Activated CD8-positive, alpha-beta T cell treated with anti-CD3 and anti-CD28 coated beads, Interleukin-2, amount 10 ng/mL, durations not matched to agents 7 days and 5 days (primary cell): ENCODE data around the gene MLNR. TPM values are rescaled to one million over a fixed set of nuclear protein-coding genes. Genes with fewer than 3 reads are reported as not detected.

Experiments
- ATAC-seq: fragments of 150-1000 bp; cut with Tn5 transposase; one replicate; pipeline ENCODE4 v1.10.0; 2021; ENCODE audit warnings: moderate library complexity
- CTCF ChIA-PET: fragments of 350-600 bp; sonication (Branson Sonifier 250); formaldehyde crosslinking; loops from one replicate; lab custom pipeline; 2021; ENCODE audit warnings: antibody characterized with exemption; lab: Charles Lee
- POLR2A ChIA-PET: fragments of 350-600 bp; sonication (Branson Sonifier 250); formaldehyde crosslinking; loops from one replicate; lab custom pipeline; 2021; ENCODE audit warnings: antibody characterized with exemption; lab: Charles Lee
- DNase-seq: peaks from one replicate; pipeline ENCODE4 v3.0.0-alpha.2; 2020
- H3K27ac Mint-ChIP-seq: one replicate; pipeline ENCODE4 v1.8.0; 2021; ENCODE audit warnings: mild to moderate bottlenecking, mixed read lengths
- H3K27me3 Mint-ChIP-seq: one replicate; pipeline ENCODE4 v1.8.0; 2021; ENCODE audit warnings: low read depth, mixed read lengths
- H3K36me3 Mint-ChIP-seq: one replicate; pipeline ENCODE4 v1.8.0; 2021; ENCODE audit warnings: low read depth, mixed read lengths
- H3K4me1 Mint-ChIP-seq: one replicate; pipeline ENCODE4 v1.8.0; 2021; ENCODE audit warnings: low read depth, mixed read lengths
- H3K4me3 Mint-ChIP-seq: one replicate; pipeline ENCODE4 v1.8.0; 2021; ENCODE audit warnings: mild to moderate bottlenecking, mixed read lengths
- H3K9me3 Mint-ChIP-seq: one replicate; pipeline ENCODE4 v1.8.0; 2022; ENCODE audit warnings: mixed read lengths; ENCODE audit not compliant: insufficient read depth
- total RNA-seq, 2 experiments: library from RNA; stranded (reverse); gene quantifications; one replicate each; pipeline ENCODE4 v1.2.3, GENCODE V29; 2021

Gene MLNR
- total RNA-seq, 2 experiments from 2014 or later, result not detected

- H3K4me1 Mint-ChIP-seq, result peaks cover 61% of the 10 kb centered on the region
- no peaks in the 10 kb centered on the region for H3K9me3 Mint-ChIP-seq
- DNase-seq (no peak), ATAC-seq (peak; percentile 40)
- CTCF ChIA-PET, result interaction anchor here (1.0 kb wide), 1 partner anchor 27 kb away, joined by 4 read pairs; no protein-coding TSS in a partner anchor
- H3K27ac Mint-ChIP-seq, result no peak overlapping the region
- peaks cover 57% of the 10 kb centered on the region for H3K36me3 Mint-ChIP-seq
- POLR2A ChIA-PET, result no interaction called here
- H3K27me3 Mint-ChIP-seq, result no peaks in the 10 kb centered on the region
- no peak overlapping the region for H3K4me3 Mint-ChIP-seq
Measured at GRCh38 chr13:49253310-49253709, 33.2 kb downstream of the MLNR start.

- Mint-ChIP-seq H3K36me3 (peaks cover 55% of the 10 kb centered on the region), H3K27me3 (no peaks in the 10 kb centered on the region), H3K27ac (peak overlapping the region; percentile 60), H3K4me1 (peaks cover 59% of the 10 kb centered on the region), H3K9me3 (no peaks in the 10 kb centered on the region), H3K4me3 (no peak overlapping the region)
- DNase-seq (no peak), ATAC-seq (peak; percentile 21)
- ChIA-PET POLR2A (no interaction called here), CTCF (interaction anchor here (0.9 kb wide), 1 partner anchor 27 kb away, joined by 3 read pairs; no protein-coding TSS in a partner anchor)
Measured at GRCh38 chr13:49254007-49254406, 33.9 kb downstream of the MLNR start.

- ATAC-seq (no peak), DNase-seq (no peak)
- H3K4me3 Mint-ChIP-seq, result no peak overlapping the region
- H3K27me3 Mint-ChIP-seq, result no peaks in the 10 kb centered on the region
- H3K36me3 Mint-ChIP-seq, result peaks cover 54% of the 10 kb centered on the region
- peak overlapping the region; percentile 35 for H3K27ac Mint-ChIP-seq
- H3K9me3 Mint-ChIP-seq, result no peaks in the 10 kb centered on the region
- peaks cover 39% of the 10 kb centered on the region for H3K4me1 Mint-ChIP-seq
- CTCF ChIA-PET, result interaction anchor here (1.3 to 3.2 kb wide), 2 partner anchors 24 to 42 kb away, joined by 3 to 14 read pairs; no protein-coding TSS in a partner anchor
- POLR2A ChIA-PET, result interaction anchor here (1.0 to 4.1 kb wide), 2 partner anchors 8 to 239 kb away, joined by 3 to 31 read pairs; partner anchors contain the start of genes CDADC1 and PHF11
Measured at GRCh38 chr13:49256841-49257240, 36.7 kb downstream of the MLNR start.

GRCh38 chr13:49258089-49258796 lies 38.1 kb downstream of the MLNR start:
- Mint-ChIP-seq H3K27ac (peak overlapping the region; percentile 86), H3K9me3 (no peaks in the 10 kb centered on the region), H3K27me3 (no peaks in the 10 kb centered on the region), H3K4me1 (peaks cover 31% of the 10 kb centered on the region), H3K36me3 (peaks cover 54% of the 10 kb centered on the region), H3K4me3 (peak overlapping the region; percentile 76)
- ChIA-PET POLR2A (interaction anchor here (4.1 kb wide), 1 partner anchor 10 kb away, joined by 31 read pairs; the partner anchor contains the start of gene CDADC1), CTCF (interaction anchor here (1.0 to 3.2 kb wide), 5 partner anchors 10 to 43 kb away, joined by 3 to 17 read pairs (median 4); partner anchors contain the start of gene CDADC1)
- ATAC-seq (peak; percentile 52), DNase-seq (no peak)

- no peak for ATAC-seq
- H3K36me3 Mint-ChIP-seq, result peaks cover 48% of the 10 kb centered on the region
- no peaks in the 10 kb centered on the region for H3K9me3 Mint-ChIP-seq
- no peaks in the 10 kb centered on the region for H3K27me3 Mint-ChIP-seq
- POLR2A ChIA-PET, result interaction anchor here (4.1 kb wide), 1 partner anchor 11 kb away, joined by 31 read pairs; the partner anchor contains the start of gene CDADC1
- CTCF ChIA-PET, result interaction anchor here (1.2 to 5.4 kb wide), 3 partner anchors 11 to 21 kb away, joined by 3 to 22 read pairs (median 17); partner anchors contain the start of gene CDADC1
- DNase-seq, result no peak
- peaks cover 19% of the 10 kb centered on the region for H3K4me1 Mint-ChIP-seq
- peak overlapping the region; percentile 27 for H3K27ac Mint-ChIP-seq
- H3K4me3 Mint-ChIP-seq, result no peak overlapping the region
Measured at GRCh38 chr13:49259586-49259985, 39.4 kb downstream of the MLNR start.

GRCh38 chr13:49262634-49263033 lies 42.5 kb downstream of the MLNR start:
- DNase-seq, result no peak
- ATAC-seq, result no peak
- no peak overlapping the region for H3K4me3 Mint-ChIP-seq
- CTCF ChIA-PET, result interaction anchor here (0.9 to 5.4 kb wide), 4 partner anchors 14 to 344 kb away, joined by 3 to 22 read pairs (median 4); no protein-coding TSS in a partner anchor
- H3K9me3 Mint-ChIP-seq, result no peaks in the 10 kb centered on the region
- H3K4me1 Mint-ChIP-seq, result peaks cover 7% of the 10 kb centered on the region
- POLR2A ChIA-PET, result interaction anchor here (2.2 kb wide), 1 partner anchor 15 kb away, joined by 8 read pairs; the partner anchor contains the start of gene CDADC1
- no peak overlapping the region for H3K27ac Mint-ChIP-seq
- H3K27me3 Mint-ChIP-seq, result no peaks in the 10 kb centered on the region
- H3K36me3 Mint-ChIP-seq, result peaks cover 36% of the 10 kb centered on the region

- Mint-ChIP-seq H3K4me1 (no peaks in the 10 kb centered on the region), H3K4me3 (no peak overlapping the region), H3K36me3 (peaks cover 34% of the 10 kb centered on the region), H3K27me3 (no peaks in the 10 kb centered on the region), H3K9me3 (no peaks in the 10 kb centered on the region), H3K27ac (no peak overlapping the region)
- no peak for DNase-seq
- CTCF ChIA-PET, result interaction anchor here (0.9 to 1.3 kb wide), 3 partner anchors 13 to 17 kb away, joined by 3 to 4 read pairs (median 3); no protein-coding TSS in a partner anchor
- no peak for ATAC-seq
- POLR2A ChIA-PET, result no interaction called here
Measured at GRCh38 chr13:49265822-49266221, 45.7 kb downstream of the MLNR start.

GRCh38 chr13:49271264-49271663 lies 51.1 kb downstream of the MLNR start:
- no peak for ATAC-seq
- H3K9me3 Mint-ChIP-seq, result no peaks in the 10 kb centered on the region
- H3K27ac Mint-ChIP-seq, result no peak overlapping the region
- no peaks in the 10 kb centered on the region for H3K27me3 Mint-ChIP-seq
- no peaks in the 10 kb centered on the region for H3K4me1 Mint-ChIP-seq
- POLR2A ChIA-PET, result no interaction called here
- DNase-seq, result no peak
- peaks cover 19% of the 10 kb centered on the region for H3K36me3 Mint-ChIP-seq
- CTCF ChIA-PET, result interaction anchor here (0.6 to 4.2 kb wide), 4 partner anchors 9 to 40 kb away, joined by 3 to 15 read pairs (median 5); no protein-coding TSS in a partner anchor
- no peak overlapping the region for H3K4me3 Mint-ChIP-seq

Other genes with a start within 250 kb of the MLNR start
- gene FNDC3A, start 244.4 kb upstream of the MLNR start, total RNA-seq, result 10 to 100 TPM; 25.5 to 25.7 TPM
- 10 to 100 TPM; 12.3 to 13.7 TPM for gene CDADC1, start 27.6 kb downstream of the MLNR start, total RNA-seq
- 1 to 10 TPM; 2.3 to 2.6 TPM for gene CAB39L, start 223.7 kb downstream of the MLNR start, total RNA-seq
- gene SETDB2, start 223.9 kb downstream of the MLNR start, total RNA-seq, result 10 to 100 TPM; 13.5 to 15.1 TPM